HG03025 (cell line): ENCODE results near the gene GLB1L3.
"Not testable (repeated sequence)": the region's sequence is repeated elsewhere in the genome, so short reads cannot be mapped to it uniquely, and the experiment has no call there.

Source experiments
- ATAC-seq: cut with Tn5 transposase; IDR thresholded peaks from one replicate; pipeline ENCODE4 v1.9.1; 2021; ENCODE audit warnings: mild to moderate bottlenecking, moderate library complexity; ENCODE audit not compliant: unreplicated experiment, low FRiP score

Gene GLB1L3

DNA sequence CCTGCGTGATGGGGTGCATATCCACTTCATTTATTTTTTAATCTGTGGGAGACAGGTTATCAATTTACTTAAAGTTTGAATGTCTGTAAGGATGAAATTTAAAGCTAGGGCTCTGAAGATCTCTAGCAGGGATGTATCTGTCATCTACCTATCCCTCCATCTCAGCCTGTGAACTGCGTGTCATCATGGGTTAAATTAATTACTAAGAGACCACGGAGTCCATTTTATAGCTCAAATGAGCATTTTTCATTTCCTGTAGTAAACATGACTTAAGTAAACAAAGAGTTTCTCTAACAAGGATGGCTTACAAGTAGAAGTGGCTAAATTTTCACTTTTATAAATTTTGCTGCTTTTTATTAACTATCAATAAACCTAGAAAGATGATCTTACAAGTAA, 2.9 kb upstream of the GLB1L3 start:
- ATAC-seq, result no peak

DNA sequence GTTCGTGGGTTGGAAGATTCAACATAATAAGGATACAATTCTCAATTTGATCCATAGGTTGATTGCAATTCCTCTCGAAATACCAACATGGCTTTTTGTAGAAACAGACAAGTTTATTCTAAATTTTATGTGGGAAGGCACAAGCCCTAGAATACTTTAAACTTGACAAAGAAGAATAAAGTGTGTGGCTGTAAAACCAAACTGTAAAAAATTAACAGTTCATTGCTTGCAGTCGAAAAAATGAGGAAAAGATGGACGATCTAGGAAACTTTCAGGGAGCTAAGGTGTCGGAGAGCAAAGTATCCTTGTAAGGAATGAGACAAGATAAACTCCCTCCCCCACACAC, 1.0 kb upstream of the GLB1L3 start:
- ATAC-seq, result no peak

DNA sequence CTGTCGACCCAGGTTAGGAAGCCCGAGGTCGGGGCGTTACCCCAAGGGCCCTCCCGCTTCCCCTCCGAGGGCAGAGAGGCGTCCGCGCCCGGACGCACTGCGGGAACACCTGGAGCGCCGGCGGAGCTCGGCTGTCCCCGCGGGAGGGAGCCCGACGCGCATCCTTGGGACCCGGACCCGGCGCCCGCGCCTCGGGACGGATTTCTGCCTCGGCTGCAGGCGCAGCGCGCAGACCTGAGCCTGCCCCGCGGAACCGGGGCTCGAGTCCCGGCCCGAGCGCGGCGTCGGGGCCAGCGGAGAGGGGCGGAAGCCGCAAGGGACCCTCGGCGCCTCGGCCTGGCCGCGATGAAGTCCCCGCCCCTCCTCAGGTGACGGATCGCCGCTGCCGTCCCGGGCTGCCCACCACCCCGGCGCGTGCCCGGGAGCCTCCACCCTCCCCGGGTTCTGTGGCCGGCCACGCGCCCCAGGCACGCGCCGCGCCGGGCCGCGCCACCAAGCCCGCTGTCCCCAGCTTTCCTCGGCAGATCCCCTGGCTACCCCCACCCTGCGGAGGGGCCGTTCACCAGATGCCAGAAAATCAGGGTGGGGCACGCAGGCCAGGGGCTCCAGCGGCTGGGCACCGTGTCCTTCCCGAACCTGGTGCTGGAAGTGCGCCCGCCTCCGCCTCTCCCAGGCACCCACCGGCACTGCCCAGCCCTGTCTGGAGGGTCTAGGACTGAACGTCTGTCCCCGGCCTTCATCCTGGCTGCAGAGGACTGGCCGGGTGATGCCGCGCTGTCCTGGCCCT, 410 bp downstream of the GLB1L3 start:
- ATAC-seq, result no peak

DNA sequence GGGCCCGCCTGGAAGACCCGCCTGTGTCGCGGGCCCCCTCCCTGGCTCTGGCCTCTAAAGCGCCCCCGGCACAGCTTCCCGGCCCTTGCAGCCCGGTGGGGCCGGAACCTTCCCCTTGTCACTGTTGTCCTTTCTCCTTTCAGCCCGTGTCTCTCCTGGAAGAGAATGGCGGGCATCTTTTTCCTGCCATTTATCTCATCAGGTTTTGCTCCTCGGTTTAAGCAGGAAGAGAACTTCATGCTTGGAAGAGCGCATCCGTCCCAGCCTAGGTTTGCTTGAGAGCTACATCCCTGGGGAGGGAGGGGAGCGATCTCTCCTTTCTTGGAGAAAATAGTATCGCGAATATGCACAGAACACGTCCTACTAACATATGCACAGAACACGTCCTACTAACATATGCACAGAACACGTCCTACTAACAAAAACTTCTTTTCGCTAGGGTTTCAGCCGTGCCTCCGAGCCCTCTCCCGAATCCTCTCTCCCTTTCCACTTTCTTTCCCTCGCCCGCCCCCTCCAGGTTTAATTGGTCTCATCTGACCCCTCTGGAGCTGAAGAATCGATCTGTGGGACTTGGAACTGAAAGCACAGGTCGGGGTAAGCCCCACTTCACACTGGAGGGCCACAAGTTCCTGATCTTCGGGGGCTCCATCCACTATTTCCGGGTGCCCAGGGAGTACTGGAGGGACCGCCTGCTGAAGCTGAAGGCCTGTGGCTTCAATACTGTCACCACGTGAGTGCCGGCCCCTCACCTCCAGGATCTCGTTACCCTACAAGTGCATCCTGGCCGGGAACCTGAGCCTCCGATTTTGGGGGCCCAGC, 1.2 kb downstream of the GLB1L3 start:
- ATAC-seq, result no peak

DNA sequence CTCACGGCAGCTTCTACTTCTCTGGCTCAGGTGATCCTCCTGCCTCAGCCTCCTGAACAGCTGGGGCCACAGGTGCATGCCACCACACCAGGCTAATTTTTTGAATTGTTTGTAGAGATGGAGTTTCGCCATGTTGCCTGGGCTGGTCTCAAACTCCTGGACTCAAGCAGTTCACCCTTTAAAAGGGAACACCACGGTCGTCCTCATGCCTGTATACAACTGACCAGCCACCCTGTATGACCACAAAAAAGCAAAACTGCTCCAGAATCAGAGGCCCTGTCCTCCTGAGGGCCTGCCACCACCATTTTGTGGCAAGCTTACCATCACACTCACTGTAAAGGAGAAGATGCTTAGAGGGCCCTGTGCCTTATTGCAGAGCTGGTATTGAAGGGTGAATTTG, 2.2 kb downstream of the GLB1L3 start:
- ATAC-seq, result no peak

DNA sequence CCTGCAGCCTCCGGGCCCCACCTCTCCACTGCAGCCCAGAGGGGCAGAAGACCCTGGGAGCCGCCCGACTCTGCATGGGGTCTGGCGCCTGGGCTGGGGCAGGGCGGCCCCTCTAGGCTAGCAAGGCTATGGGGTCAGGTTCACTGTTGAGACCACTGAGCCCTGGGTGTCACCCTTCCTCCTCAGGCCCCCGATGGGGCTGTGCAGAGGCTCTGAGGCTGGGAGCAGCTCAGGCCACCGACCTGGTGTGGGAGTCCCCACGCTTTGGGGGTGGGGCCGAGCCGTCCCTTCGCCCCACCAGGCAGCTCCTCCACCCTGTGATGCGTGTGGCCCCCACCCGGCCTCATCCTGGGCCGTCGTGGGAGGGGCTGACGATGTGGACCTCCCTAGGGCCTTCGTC, 5.5 kb downstream of the GLB1L3 start:
- not testable (repeated sequence) for ATAC-seq

DNA sequence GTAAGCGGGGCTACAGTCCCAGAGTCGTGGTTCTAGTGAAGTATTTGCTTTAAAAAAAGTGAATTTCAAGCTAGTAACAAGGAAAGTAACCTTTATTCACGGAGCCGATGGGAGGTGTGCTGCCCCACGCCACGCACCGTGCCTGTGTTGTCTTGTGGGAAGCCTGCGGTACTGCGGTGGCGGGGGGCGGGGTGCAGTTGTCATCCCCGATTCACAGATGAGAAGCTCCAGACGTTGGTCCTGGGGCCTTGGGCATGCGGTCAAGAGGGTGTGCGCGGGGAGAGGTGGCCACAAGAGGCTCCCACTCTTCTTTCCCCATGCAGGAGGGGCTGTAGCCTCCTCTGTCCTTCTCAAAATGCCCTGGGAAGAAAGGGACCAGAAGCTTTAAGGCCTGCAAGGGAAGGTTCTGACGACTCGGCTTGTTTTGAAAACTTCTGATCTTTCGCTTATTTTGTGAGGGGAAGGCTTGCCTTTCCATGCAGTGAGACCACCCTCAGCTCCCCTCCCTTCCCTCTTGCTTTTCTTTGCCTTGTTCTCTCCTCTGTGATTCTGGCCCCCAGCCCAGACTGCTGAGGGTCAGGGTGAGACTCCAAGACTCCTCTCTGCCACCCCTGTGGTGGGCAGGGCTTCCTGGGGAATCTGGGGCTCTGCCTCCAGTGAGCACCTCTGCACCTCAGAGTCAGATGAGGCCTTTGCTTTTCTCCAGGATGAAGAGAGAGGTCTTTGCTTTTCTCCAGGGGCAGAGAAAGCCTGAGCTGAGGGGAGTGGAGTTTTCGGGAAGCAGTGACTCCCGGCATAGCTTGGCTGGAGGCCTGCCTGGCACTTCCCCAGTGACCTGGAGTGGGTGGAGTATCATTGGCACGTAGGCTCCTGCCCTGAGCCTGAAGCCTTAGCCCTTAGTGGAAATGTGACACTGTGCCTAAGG, 6.2 kb downstream of the GLB1L3 start:
- no peak for ATAC-seq

DNA sequence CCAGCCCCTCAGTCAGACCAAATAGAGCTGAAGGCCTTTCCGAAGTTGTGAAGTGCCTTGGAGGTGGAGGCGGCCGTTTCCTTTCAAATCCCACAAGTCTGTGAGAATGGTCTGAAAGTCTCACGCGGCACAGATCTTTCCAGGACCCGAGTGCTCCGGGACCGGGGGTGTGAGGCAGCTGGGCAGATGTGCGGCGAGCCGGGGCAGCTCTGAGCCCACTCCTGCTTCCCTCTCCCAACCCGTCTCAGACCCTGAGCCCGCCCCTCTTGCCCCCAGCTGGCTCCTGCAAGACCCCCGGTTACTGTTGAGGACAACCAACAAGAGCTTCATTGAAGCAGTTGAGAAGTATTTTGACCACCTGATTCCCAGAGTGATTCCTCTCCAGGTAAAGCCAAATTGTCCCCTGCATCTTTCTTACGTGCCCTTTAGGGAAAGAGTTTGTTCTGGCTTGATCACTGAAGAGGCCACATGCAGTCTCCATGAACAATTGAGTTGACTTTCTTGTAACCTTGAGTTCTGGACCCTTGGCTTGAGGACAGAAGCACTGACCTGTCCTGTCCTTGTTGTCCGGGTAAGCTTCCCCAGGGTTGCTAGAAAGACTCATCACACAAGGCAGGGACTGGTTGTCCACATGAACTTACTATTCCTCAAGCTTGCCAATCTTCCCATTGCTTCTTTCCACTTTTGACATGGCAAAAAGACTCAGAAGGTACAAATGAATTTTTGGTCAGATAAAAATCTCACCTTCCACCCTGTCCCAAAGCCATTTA, 7.5 kb downstream of the GLB1L3 start:
- ATAC-seq, result no peak

DNA sequence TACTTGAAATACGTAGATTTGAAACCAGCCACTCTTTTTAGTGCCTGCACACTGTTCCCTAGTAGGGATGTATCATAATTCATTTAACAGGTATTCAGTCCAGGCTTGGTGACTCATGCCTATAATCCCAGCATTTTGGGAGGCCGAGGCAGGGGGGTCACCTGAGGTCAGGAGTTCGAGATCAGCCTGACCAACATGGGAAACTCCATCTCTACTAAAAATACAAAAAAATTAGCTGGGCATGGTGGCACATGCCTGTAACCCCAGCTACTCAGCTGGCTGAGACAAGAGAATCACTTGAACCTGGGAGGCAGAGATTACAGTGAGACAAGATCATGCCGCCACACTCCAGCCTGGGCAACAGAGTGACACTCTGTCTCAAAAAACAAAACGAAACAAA, 8.2 kb downstream of the GLB1L3 start:
- not testable (repeated sequence) for ATAC-seq

DNA sequence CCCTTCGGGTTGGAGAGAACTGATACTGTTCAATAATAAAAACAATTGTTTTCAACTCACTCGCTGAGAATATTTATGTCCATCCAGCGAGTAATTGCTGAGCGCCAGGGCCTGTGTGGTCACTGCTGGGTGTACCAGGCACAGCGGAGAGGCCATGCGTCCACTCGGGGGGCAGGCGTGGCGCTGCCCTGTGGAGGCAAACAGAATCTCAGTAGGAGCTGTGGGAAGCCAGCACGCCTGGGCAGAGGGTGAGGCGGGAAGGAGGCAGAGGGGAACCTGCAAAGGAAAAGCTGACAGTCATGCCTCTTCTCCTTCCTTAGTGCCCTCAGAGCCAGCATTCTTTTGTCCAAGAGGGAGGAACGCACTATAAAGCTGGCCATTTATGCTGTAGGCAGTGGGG, 11.4 kb downstream of the GLB1L3 start:
- ATAC-seq, result no peak

DNA sequence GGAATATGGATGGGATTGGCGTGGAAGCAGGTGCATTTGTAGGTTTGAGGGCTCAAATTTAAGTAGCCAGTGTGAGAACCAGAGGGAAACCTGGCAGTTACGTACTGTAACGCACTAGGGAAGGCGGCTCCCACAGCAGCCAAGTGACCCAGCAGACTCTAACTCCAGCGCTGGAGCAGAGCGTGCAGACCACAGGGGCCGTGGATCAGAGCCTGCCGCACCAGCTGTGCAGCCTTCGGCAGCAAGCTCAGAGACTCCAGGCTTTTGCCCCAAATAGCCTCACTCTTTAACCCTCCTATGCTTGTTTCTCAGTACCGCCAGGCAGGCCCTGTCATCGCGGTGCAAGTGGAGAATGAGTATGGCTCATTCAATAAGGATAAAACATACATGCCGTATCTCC, 12.3 kb downstream of the GLB1L3 start:
- ATAC-seq, result no peak

DNA sequence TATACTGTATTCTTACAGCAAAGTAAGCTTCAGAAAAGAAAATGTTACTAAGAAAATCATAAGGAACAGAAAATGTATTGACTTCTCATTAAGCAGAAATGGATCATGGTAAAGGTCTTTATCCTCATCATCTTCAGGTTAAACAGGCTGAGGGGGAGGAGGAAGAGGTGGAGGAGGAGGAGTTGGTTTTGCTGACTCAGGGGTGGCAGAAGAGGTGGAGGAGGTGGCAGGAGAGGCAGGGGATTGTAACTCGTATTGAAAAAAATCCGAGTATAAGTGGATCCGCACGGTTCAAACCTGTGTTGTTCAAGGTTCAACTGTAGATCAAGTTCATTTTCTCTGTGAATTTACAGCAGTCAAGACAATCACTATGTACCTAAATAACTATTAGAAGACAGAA, 13.0 kb downstream of the GLB1L3 start:
- ATAC-seq, result no peak

DNA sequence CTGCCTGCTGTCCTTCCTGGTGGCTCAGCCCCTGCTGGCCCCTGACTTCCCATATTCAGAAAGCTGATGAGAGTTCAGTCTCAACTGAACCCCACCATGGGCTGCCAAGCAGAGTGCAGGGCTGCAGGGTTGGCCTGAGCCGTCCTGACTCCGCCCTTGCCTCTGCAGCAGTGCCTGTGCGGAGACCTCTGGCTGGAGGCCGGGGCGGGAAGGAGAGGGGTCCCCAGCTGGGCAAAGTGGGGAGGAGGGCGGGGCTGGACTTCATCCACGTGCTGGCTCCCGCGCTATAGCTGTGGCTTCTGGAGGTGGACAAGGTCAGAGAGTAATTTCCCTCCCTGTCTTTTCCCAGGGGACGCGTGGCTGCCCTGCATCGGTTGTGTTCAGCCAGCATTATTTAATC, 13.6 kb downstream of the GLB1L3 start:
- ATAC-seq, result no peak

DNA sequence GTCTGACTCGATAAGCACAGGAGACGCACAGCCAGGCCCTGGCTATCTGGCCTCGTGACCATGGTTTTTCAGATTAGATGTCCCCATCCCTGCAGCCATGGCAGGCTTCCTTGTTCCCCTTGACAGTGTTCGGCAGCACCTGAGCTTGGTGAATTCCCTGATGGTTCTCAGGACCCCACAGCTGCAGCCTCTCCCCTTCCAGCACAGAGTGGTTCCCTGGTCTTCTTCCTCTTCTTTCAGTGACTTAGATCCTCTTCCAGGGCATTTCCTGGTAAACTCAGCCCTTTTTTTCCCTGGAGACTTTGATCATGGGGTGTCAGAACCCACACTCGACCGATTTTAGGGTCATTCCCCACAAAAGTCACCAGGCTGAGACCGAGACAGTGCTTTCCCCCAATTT, 14.5 kb downstream of the GLB1L3 start:
- ATAC-seq, result no peak

DNA sequence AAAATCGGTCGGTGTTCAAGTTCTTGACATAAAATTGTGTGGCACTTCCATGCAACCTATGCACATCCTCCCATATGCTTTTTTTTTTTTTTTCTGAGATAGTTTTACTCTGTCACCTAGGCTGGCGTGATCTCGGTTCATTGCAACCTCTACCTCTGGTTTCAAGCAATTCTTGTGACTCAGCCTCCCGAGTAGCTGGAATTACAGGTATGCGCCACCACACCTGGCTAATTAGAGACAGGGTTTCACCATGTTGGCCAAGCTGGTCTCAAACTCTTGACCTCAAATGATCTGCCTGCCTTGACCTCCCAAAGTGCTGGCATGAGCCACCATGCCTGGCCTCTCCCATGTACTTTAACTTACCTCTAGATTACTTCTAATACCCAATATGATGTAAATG, 15.0 kb downstream of the GLB1L3 start:
- ATAC-seq, result no peak

DNA sequence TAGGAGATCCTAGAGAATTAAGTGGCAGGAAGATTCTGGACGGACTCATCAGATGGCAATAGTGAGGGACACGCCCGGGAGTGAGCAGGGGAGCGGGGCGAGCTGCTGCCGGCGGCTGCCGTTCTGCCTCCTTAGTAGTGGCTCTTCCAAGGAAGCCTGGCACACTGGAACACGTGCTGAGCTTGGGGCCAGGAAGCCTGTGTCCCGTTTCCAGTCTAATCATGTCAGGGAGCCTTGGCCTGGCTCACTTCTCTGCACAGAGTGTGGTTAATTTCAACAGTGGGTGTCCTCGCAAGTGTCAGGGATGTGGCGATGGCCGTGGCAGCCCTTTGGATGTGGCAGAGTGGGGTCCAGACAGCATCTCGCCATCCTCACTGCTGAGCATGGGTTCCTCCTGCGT, 16.5 kb downstream of the GLB1L3 start:
- ATAC-seq, result no peak

DNA sequence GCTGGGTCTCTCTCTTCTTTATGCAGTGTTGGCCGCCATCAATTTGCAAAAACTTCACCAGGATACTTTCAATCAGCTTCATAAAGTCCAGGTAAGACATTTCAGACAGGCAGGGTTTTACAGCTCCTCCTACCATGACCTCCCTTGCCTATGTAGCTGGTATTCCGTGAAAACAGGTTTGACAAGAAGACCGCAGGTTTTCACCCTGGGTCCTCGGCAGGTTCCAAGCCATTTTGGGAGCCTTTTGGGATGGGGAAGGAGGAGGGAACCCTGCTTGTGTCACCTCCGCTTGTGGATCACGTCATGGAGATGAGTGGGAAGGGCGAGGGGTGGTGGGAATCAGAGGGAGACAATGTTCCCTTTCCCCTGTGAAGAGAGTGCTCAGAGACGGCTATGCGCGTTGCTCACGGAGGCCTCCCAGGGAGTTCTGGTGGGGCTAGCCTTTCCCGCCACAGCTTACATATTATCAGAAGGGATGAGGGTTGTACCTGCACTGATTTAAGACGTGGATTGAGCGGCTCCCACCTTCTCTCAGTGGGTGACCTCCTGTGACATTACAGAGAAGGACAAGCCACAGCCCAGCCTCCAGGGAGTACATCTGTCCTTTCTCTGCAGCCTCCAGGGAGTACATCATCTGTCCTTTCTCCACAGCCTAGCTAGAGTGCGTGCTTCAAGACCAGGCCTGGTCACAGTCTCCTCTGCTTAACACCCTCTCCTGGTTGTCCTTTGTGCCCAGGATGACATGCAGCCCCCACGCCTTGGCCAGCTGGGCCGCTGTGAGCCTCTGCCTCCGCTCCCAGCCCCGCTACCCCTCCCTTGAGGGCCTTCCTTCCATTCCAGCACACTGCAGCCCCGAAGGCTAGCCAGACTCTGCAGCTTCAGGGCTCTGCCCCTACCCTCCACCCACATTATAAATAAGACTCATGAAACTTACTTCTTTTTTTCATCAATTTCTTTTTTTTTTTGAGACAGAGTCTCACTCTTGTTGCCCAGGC, 17.2 kb downstream of the GLB1L3 start:
- no peak for ATAC-seq

DNA sequence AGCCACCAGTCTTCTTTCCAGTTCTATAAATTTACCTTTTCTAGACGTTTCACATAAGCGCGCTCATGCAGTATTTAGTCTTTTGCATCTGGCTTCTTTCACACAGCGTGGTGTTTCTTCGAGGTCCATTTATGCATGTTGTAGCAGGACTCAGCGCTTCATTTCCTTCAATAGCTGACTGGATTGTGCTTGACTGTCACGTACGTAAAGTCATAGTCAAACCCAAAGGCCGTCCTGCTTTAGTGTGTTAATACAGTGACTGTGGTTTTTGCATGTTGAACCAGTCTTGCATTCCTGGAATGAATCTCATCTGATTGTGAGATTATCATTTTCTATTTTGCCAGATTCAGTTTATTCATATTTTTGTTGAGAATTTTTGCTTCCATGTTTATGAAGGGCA, 18.5 kb downstream of the GLB1L3 start:
- no peak for ATAC-seq

DNA sequence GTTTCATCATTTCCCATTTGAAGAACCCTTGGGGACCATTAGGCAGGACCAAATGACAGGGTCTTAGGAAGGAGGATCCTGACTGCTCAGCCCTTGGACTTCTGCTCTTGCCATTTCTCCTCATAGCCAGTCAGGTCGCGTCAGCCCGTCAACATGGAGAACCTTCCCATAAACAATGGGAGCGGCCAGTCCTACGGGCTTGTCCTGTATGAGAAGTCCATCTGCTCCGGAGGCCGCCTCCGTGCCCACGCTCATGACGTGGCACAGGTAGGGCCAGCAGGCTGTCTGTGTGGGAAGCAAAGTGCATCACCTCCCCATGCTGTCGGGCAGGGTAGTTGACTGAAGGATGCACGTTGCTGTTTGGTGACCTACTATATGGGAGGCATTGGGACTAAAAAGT, 36.0 kb downstream of the GLB1L3 start:
- ATAC-seq, result no peak
